Dedifferentiated amniotic fluid mesenchymal stem cell (primary cell): ENCODE data around the gene IMMP2L.

ENCODE experiments used
- DNase-seq: peaks from one replicate; pipeline ENCODE4 v3.0.0-alpha.2; 2016; ENCODE audit errors: extremely low spot score

The IMMP2L gene

DNA sequence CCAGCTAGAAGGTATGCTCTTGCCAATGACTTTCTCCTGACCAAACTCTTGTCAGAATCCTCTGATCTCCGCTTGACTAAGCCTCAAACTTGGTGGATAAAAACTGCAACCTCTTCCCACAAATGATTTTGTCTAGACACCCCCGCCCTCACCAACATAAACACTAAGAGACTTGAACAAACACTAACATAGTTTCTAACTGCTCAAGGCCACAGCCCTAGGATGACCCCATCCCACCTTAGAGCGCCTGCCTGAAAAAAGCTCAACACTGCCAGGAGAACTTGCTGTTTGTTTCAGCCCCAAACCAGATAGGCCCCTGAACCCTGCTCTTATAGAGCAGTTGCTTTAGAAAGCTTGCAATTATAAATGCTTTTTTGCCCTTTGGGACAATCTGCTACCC is 399.6 kb downstream of the IMMP2L start:
- no peak for DNase-seq

DNA sequence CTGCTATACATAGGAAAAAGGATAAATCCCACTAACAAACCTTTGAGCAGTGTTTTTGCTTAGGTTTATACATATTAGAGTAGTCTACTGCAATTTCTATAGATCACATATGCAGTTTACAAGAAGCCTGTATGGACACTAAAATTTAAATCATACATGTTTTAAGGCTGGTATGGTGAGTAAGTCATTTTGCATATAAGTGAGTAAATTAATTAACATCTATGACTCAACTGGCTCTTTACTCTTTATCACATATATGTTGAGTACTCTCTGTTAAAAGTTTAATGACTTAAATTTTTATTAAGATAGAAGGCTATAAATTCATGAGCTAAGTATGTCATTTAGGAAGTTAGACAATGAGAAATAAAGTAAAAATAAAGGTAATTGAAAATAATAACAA is 402.0 kb downstream of the IMMP2L start:
- DNase-seq = no peak

DNA sequence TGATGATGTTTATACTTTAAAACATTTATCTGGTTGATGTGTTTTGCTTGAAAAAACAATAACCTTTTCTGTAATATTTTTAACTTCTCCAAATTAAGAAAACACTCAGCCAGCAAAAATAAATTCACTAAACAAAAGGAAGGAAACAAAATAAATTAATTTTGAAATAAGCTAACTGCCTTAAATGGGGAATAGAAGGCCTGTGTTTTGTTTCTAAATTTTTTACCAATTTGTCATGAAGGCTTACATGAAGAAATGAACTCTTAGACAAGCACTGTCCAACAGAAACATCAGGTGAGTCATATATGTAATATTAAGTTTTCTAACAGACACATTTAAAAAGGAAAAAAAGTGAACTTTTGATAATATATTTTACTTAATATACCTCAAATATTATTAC is 402.9 kb downstream of the IMMP2L start:
- no peak for DNase-seq

DNA sequence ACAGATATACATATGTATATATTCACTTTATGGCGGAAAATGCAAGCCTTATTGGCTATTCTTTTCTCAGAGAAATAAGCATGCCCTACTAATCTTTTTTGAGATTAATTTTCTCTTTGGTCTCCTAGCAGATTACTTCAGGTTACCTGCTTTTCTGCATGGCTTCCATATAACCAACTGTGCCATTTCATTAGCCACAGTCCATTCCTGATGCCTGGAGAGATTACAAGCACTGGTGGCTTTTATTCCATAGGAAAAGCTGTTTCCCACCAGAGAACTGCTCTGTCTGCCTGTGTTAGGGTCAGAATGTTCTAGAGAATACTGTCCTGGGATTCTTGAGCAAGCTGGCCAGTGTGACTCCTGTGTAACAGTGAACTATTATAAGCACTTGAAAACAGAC is 411.6 kb downstream of the IMMP2L start:
- DNase-seq = no peak

DNA sequence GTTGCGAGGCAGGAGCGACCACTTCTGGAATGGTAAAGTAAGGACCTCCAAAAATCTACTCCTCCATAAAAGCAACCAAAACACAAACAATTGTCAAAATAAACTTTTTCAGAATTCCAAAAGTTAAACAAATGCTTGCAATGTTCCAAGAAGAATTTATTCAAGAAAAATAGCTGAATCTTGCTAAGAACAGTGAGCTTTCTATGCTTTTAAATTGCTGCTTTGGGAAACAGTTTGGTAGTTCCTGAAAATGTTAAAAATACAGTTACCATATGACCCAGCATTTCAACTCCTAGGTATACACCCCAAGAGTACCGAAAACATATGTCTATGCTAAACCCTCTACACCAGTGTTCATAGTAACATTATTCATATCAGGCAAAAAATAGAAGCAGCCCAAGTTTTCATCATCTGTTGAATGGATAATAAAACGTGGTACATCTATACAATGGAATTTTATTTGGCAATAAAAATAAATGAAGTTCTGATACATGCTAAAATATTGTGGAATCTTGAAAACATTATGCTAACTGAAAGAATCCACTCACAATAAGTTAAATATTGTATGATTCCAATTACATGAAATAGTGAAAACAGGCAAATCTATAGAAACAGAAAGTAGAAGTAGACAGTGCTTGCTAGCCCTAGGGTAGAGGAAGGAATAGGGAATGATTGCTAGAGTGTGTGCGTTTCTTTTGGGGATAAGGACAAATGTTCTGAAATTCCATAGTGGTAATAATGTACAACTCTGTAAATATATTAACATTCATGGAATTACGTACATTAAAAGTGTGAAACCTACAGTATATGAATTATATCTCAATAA is 414.4 kb downstream of the IMMP2L start:
- no peak for DNase-seq

DNA sequence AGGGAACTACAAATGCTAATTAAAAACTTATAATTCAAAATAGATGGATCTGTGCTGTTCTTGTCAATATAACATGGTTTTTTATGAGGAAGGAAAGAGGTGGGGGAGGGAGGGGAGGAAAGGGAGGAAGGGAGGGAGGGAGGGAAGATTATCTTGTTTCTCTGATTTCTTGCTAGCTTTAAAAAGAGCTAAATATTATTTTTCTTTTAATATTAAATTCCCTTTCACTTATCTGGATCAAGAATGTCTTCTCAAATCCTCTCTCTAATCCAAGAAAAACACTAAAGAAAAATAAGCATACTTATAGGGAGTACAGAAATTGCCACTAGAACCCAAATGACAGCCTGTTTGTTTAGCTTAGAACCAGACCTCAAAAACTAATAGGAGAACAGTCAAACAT is 416.2 kb downstream of the IMMP2L start:
- no peak for DNase-seq

DNA sequence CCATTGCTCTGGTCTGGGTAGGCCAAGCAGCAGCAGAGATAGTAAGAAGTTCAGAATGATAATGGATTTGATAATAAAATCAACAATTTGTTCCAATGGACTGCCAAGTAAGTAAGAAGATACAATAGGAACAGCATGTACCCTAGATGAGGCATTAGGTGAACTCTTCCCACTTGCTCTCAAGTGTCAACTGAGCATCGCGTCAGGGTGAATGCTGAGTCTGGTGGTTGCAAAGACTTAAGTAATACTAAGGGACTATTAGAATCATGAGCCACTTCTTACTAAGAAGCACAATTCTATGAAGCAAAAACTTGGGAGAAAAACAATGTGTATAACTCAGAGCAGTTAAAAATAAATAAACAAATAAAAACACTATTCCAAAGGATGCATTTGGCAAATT is 416.8 kb downstream of the IMMP2L start:
- DNase-seq = no peak

DNA sequence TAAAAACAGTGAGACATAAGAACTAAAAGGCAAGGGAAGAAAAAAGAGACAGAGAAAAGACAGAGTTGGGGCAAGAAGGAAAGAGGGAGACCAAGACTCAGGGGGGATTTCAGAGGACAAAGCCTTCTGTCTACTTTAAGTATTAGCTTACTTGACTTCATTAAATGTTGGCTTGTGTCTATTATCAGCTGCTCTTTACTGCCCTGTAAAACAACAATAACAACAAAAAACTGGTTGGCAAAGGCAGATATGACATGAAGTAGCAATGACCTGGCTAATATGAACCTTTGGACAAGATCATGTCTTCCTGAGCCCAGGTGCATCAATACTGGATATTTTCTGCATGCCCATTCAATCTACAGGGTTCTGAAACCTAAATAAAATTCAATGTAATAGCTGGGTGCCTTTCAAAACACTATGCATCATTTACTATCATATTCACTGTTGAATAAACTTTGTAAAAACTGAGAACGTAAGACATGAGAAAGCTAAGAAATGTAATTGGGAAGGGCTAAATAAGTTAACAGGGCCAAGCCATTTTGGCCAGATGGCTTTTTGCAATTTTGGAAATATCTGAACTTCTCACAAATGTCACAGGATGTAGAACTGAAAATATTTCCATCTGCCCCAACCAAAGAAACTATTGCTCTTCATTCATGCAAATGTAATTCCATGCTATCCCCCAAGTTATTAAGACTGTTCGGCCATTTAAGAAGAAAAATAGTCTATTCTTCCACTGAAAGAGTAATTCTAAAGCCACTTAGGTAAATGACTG is 422.0 kb downstream of the IMMP2L start:
- no peak for DNase-seq

DNA sequence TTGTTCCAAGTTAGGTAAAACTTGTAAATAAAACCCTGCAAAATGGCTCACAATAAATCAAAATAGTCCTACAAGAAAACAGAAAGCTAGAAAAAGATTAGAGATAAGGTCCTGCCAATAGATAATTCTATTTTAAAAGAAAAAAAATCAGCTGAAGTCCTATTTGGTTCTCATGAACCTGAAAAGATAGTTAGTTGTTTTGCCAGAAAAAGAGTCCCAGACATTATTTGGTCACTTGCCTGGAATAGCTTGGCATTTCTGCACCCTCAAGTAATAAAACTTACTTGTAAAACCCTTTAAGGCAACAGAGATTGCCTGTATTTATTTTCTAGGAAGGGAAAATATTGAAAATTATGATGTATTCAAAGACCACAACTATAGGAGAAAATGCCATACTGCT is 423.7 kb downstream of the IMMP2L start:
- no peak for DNase-seq

DNA sequence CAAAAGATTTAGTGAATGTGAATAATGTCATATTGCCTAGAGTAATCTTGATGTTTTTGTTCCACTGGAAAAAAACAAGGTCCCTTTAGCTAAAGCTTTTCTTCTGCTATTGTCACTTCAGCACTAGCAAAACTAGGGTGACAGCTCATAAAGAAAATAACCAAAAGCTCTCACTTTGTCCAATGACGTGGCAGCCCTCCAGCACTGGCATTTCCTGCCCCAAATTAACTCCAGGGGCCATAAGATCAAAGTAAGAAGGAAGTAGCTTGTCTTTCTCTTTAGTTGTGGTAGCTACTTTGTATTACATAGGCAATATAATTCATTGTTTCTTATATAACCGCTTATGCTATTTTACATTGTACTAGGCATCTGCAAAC is 424.1 kb downstream of the IMMP2L start:
- peak; percentile 36 for DNase-seq

DNA sequence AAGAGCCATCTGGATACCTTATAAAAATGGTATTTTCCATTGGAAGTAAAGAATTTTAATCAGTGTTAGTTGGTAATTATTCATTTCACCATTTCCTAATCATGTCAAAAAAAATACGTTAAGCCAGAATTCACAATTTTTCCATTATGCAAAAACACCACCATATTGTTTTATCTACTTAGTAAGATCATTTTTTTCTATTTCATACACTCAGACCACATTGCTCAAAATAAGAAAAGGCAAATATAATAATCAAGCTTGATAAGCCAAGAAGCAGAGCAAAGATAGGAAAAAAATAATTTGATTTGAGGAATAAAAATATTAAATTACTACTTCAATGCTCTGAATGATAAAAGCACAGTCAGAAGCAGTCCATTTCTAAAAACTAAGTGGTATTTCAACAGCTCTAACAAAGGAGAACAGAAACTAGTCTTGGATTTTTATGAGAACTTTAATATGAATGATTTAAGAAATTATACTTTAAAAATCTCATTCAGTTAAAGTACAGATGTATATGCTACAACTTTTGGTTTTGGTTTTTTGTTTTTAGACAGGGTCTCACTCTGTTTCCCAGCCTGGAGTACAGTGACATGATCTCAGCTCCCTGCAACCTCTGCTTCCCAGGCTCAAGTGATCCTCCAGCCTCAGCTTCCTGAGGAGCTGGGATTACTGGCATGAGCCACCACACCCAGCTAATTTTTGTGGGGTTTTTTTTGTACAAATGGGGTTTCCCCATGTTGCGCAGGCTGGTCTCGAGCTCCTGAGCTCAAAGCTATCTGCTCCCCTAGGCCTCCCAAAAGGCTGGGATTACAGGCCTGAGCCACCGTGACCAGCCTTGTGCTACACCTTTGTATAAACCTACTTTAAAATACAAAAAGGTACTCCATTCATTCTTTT is 424.7 kb downstream of the IMMP2L start:
- DNase-seq = peak; percentile 31

DNA sequence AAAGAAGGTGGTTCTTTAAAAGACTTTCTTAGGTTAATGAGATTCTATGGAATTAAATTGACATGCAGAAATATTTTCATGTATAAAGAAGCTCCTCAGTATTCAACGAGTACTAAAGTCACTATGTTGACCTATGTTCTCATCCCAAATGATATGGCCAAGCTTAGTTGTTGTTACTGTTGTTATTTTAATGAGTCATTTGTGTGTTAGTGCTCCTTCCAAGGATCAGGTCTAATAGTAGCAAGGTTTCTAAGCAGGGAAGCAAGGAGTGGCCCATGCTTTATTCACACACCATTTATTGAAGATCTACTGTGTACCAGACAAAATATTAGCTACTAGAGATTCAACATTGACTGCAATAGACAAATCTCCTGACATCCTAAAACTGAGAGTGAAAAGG is 429.5 kb downstream of the IMMP2L start:
- DNase-seq = no peak

DNA sequence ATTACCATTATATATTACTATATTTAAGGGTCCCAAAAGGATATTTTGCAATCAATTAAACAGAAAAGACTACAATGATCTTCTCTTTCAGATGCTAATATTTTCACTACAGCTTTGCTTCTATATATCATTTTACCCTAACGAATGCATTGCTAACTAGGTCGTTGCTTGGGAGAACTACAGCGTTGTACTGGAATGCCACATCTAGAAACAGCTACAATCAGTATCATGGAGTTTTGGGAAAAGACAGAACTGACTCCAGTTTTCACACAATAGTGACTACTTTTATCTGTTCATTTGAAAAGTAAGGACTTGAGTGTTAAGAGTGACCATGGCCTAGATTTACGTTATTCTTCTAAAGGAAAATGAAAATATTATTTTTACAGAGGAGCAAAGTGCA is 432.9 kb downstream of the IMMP2L start:
- DNase-seq = no peak

DNA sequence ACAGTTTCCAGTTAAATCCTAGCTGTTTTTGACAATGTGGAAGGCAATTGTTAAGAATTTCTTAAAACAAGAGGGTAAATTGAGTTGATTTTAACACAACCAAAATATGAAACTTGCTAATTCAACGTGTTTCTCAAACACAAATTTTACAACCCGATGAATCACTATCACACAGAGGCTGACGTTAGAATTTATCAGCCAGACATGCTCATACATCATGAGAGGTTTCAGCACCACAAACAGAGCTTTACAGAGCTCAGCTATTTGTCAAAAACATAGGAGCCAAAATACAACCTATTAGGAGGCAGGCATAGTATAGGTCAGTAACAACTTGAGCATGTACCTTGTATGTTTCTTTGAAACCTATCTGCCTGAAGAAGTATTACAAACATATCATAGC is 435.3 kb downstream of the IMMP2L start:
- no peak for DNase-seq

DNA sequence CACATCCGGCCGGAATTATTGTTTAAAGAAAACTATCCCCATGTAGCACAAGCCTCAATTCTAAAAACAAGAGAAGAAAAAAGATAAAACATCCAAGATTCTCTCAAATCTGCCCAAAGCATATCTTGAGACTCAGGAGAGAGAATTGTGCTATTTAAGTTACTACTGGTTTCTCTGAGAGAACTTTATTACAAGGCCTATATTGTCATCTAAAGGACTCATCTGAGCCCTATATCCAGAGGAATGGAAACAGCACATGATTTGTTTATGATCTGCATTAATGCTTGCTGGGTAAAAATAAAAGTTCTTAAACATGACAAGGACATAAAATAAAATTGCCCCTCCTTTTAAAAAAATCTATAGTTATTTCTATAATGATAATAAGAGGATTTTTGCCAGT is 446.3 kb downstream of the IMMP2L start:
- no peak for DNase-seq

DNA sequence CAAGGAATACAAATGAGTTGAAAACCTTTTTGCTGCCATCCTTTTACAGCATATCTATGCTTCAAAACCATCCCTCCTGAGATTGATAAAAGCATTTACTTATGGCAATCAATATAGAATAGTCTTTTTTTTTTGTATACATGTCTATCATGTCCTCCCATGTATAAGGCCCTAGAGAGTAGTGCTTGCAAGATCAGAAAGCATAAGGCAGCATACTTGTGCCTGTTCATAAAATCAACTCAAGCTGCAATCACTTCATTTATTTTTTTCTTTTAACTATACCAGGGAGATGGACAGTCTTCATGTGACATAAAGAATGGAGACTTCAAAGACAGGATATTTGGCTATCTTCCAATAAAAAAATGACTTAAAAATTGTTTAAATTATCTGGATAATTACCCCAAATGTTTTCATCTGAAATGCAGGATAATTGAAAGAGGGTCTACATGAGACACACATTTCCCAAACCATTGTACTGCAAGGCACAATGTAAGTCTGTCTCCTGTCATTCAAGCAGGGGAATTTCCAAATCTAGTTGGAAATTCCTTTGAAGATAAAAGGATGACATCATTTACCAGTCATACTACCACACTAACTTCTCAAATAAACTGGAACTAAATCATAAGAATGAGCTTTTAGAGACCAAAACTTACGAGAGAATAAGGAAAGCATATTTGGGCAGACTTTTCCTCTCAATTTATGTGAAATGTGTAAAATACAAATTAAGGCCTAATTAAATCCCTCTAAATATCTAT is 448.9 kb downstream of the IMMP2L start:
- peak; percentile 47 for DNase-seq

DNA sequence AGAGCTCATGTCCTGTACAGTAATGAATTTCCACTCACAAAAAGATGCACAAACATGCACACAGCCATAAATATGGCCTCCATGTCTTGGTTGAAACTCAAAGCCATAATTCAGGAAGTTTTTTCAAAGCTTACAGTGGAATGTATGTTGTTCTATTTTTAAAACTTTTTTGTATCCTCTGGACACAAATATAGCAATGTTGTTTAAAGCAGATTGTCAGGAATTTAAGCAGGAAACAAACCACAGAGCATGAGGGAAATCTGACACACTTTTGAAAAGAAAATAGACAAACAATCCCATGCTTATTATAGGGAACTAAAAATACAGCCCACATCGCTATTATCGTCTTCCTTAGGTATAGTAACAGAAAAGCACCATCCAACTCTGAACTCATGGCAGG is 449.9 kb downstream of the IMMP2L start:
- DNase-seq = peak; percentile 45

DNA sequence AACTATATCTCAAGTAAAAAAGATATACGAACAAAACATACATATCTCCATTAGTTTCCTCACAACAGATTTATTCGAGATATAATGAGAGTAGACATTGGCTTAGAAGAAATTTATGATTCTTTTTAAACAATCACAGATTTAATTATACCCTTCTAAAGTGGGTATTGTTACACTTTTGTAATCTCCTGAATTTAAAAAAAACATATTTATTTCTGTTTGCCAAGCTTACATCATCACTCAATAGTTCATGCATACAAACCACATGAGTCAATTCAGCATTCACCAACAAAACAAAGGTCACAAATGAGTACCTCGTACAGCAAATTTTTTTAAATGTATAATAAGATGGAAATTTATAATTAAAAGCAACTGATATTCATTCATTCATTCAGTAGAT is 453.8 kb downstream of the IMMP2L start:
- peak; percentile 47 for DNase-seq

DNA sequence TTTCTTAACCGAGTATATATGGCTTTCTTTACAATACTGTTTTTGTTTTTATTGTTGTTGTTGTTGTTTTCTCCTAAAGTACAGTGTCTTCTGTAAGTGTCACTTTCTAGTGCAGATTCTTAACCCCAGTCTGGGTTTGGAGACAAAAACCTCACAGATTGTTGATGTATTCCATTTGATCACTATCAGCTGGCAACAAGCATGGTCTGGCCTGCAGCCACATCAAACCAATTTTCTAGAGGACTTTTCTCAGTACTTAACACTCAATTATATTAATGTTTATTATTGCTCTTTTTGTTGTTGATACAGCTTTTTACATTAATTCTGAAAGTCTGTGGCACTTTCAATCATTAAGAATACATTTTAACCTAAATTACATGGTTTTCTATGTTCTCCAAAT is 454.3 kb downstream of the IMMP2L start:
- DNase-seq = no peak

DNA sequence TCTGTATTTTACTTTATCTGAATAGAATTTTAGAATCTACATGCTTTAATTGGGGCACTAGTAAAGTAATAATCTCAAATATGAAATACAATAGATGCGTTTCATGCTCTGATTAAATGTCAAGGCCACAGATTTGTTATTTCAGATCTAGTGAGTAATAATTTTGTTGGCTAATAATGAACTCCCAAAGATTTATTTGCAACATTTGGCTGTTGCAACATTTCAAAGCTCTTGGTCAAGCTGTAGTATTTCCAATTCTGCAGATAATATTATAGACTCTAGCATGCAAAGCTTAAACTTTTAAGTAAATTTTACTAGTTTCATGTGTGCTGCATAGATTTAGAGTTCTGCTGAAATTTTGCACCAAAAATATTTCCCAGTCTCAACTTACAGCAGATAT is 454.7 kb downstream of the IMMP2L start:
- DNase-seq = no peak

DNA sequence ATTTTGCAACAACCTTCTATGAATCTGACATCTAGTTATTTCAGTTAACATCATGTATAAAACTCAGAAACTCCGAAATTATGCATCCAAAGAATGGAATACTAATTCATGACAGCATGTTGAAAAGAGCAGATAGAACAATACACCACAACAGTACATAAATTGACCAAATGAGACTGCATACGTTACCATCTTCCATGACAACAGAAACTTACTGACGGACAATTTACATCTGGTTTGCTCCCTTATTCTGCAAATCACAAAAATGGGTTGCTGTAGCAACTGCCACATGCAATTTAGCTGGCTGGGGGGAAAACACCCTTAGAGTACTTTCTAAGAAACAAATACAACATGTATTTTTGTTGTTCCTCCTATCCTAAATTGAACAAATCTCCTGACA is 457.0 kb downstream of the IMMP2L start:
- DNase-seq = no peak

DNA sequence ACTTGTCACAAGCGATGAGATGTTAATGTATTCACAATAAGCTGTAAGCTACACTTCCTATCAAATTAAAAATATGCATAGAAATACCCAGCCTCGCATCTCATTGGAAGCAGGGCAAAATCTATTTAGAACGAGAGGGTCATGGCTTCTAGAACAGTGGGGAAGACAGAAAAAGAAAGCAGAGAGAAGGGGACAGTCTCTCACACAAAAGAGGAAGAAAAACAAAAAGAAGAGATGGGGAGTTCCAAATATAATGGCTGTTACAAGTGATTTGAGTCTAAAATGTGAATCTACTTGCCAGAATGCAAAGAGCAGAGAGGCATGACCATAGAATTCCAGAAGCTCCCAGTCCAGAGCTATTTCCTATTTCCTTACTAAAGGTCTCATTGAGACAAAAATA is 457.6 kb downstream of the IMMP2L start:
- no peak for DNase-seq
